ENCODE measurements around the gene TASOR2.

TASOR2 gene

GRCh38 chr10:5732141-5732540 is 47.5 kb downstream of the TASOR2 start:
- Mint-ChIP-seq H3K9me3 (ENCODE audit: low read depth) (no peaks in the 10 kb centered on the region), H3K27ac (peak overlapping the region; percentile 47), H3K4me1 (ENCODE audit: low read depth) (peaks cover 18% of the 10 kb centered on the region), H3K36me3 (peaks cover 7% of the 10 kb centered on the region), H3K27me3 (no peaks in the 10 kb centered on the region), H3K4me3 (no peak overlapping the region)
